CD14-positive monocyte (primary cell): ENCODE measurements around the gene ANKRD40. TPM values are rescaled to one million over a fixed set of nuclear protein-coding genes. Genes with fewer than 3 reads are reported as not detected.

ENCODE experiments used
- DNase-seq, 3 donors: peaks; one replicate each; pipeline ENCODE4 v3.0.0-alpha.2; 2011 to 2022
- H2AFZ ChIP-seq: 2 replicates; pipeline ENCODE4 v1.6.0; 2012; ENCODE audit warnings: mild to moderate bottlenecking, low read depth, low read length, inconsistent platforms; ENCODE audit not compliant: insufficient read depth, poor library complexity, severe bottlenecking
- H3K27ac ChIP-seq, 2 donors: 1 replicate in 1 of 2; 2 replicates in 1 of 2; pipeline ENCODE4 v1.5.1; 2012 to 2013; ENCODE audit warnings: low read length in 2 of 2, control low read depth in 1 of 2, inconsistent platforms in 1 of 2, low read depth in 1 of 2, mild to moderate bottlenecking in 1 of 2
- H3K27me3 ChIP-seq, 2 donors: one replicate each; pipeline versions ENCODE4 v1.6.0 to v1.6.1; 2011 to 2013; ENCODE audit warnings: low read length in 2 of 2; ENCODE audit not compliant: control insufficient read depth in 2 of 2, insufficient read depth in 2 of 2
- H3K36me3 ChIP-seq, 2 donors: replicated peaks in 1 of 2; 1 replicate in 1 of 2; 2 replicates in 1 of 2; pipeline versions ENCODE4 v1.5.1 to v1.6.1; 2012 to 2013; ENCODE audit warnings: low read length in 2 of 2, control low read depth in 1 of 2, inconsistent platforms in 1 of 2, mild to moderate bottlenecking in 1 of 2; ENCODE audit not compliant: insufficient read depth in 2 of 2, control insufficient read depth in 1 of 2
- H3K4me1 ChIP-seq, 2 donors: 1 replicate in 1 of 2; 2 replicates in 1 of 2; pipeline versions ENCODE4 v1.5.1 to v1.6.1; 2012 to 2013; ENCODE audit warnings: low read length in 2 of 2, control low read depth in 1 of 2, inconsistent platforms in 1 of 2, mild to moderate bottlenecking in 1 of 2, moderate library complexity in 1 of 2; ENCODE audit not compliant: insufficient read depth in 2 of 2, control insufficient read depth in 1 of 2
- H3K4me2 ChIP-seq: replicated peaks from 2 replicates; pipeline ENCODE3; 2012; ENCODE audit warnings: low read length, moderate library complexity, mild to moderate bottlenecking; ENCODE audit not compliant: poor library complexity, severe bottlenecking; ENCODE audit errors: extremely low read depth
- H3K4me3 ChIP-seq, 3 experiments: fragments of 200-600 bp in 1 of 3; sonication (generic) in 1 of 3; replicated peaks in 1 of 3; 1 replicate in 2 of 3; 2 replicates in 1 of 3; pipeline ENCODE4 v1.5.1; 2011 to 2013; ENCODE audit warnings: low read length in 3 of 3, mild to moderate bottlenecking in 3 of 3, control low read depth in 2 of 3, low read depth in 2 of 3, inconsistent platforms in 1 of 3, moderate library complexity in 1 of 3
- H3K79me2 ChIP-seq: 2 replicates; pipeline ENCODE4 v1.6.0; 2012; ENCODE audit warnings: mild to moderate bottlenecking, control low read depth, inconsistent platforms, low read length, moderate library complexity; ENCODE audit not compliant: insufficient read depth
- H3K9ac ChIP-seq: 2 replicates; pipeline ENCODE4 v1.6.0; 2017; ENCODE audit warnings: low read length, mild to moderate bottlenecking; ENCODE audit not compliant: insufficient read depth, poor library complexity, severe bottlenecking
- H3K9me3 ChIP-seq, 2 donors: replicated peaks in 1 of 2; 1 replicate in 1 of 2; 2 replicates in 1 of 2; pipeline versions ENCODE4 v1.5.1 to v1.6.1; 2012 to 2013; ENCODE audit warnings: low read length in 2 of 2, control low read depth in 1 of 2; ENCODE audit not compliant: control insufficient read depth in 1 of 2, insufficient read depth in 1 of 2
- H4K20me1 ChIP-seq: 2 replicates; pipeline ENCODE4 v1.6.0; 2012; ENCODE audit warnings: mild to moderate bottlenecking, low read length, control low read depth, moderate library complexity; ENCODE audit not compliant: insufficient read depth
- H3K27ac Mint-ChIP-seq, 7 donors: one replicate each; pipeline ENCODE4 v1.8.0; 2020; ENCODE audit warnings: mild to moderate bottlenecking in 7 of 7, mixed read lengths in 7 of 7, moderate library complexity in 6 of 7, inconsistent platforms in 2 of 7
- H3K27me3 Mint-ChIP-seq, 3 donors: one replicate each; pipeline ENCODE4 v1.8.0; 2021 to 2022; ENCODE audit warnings: low read depth in 3 of 3, mild to moderate bottlenecking in 3 of 3, mixed read lengths in 3 of 3, moderate library complexity in 3 of 3, inconsistent platforms in 1 of 3
- H3K36me3 Mint-ChIP-seq, 2 donors: one replicate each; pipeline ENCODE4 v1.8.0; 2020; ENCODE audit warnings: mixed read lengths in 2 of 2, inconsistent platforms in 1 of 2, mild to moderate bottlenecking in 1 of 2
- H3K4me1 Mint-ChIP-seq: one replicate; pipeline ENCODE4 v1.8.0; 2020; ENCODE audit warnings: mild to moderate bottlenecking, mixed read lengths
- H3K4me3 Mint-ChIP-seq, 2 donors: one replicate each; pipeline ENCODE4 v1.8.0; 2020; ENCODE audit warnings: mild to moderate bottlenecking in 2 of 2, mixed read lengths in 2 of 2, moderate library complexity in 1 of 2
- H3K9me3 Mint-ChIP-seq, 7 donors: one replicate each; pipeline ENCODE4 v1.8.0; 2020 to 2022; ENCODE audit warnings: mixed read lengths in 7 of 7, mild to moderate bottlenecking in 6 of 7, moderate library complexity in 6 of 7, inconsistent platforms in 2 of 7
- WGBS: methylation state at CpG from one replicate; pipeline ENCODE4 v1.1.5; 2013; ENCODE audit warnings: missing lambda C conversion rate; ENCODE audit not compliant: insufficient coverage; 5-methylcytosine and 5-hydroxymethylcytosine counted together
- intact Hi-C, 2 donors: fragments of 100-400 bp; cut with micrococcal nuclease; formaldehyde crosslinking; loops; one replicate each; pipeline versions ENCODE4 v1.15.0 to v1.15.1; 2023
- polyA plus RNA-seq, 3 donors: library from polyadenylated mRNA; depleted of rRNA in 1 of 3; unstranded in 2 of 3; stranded (reverse) in 1 of 3; fragments of 300-500 nt in 2 of 3; fragments of >200 nt in 1 of 3; fragmentation: Illumina TruSeq in 2 of 3; gene quantifications; 1 replicate in 2 of 3; 2 replicates in 1 of 3; pipeline ENCODE4 v1.2.3, GENCODE V29; 2012 to 2021
- TF ChIP-seq, protein P1 (sequence below): fragments of 200-600 bp; IDR thresholded peaks from one replicate; pipeline ENCODE4 v1.8.0; 2022; ENCODE audit warnings: antibody characterized with exemption, mild to moderate bottlenecking

The ANKRD40 gene
- polyA plus RNA-seq, 3 donors: 3.4 to 21.8 (median 3.4) TPM

DNA sequence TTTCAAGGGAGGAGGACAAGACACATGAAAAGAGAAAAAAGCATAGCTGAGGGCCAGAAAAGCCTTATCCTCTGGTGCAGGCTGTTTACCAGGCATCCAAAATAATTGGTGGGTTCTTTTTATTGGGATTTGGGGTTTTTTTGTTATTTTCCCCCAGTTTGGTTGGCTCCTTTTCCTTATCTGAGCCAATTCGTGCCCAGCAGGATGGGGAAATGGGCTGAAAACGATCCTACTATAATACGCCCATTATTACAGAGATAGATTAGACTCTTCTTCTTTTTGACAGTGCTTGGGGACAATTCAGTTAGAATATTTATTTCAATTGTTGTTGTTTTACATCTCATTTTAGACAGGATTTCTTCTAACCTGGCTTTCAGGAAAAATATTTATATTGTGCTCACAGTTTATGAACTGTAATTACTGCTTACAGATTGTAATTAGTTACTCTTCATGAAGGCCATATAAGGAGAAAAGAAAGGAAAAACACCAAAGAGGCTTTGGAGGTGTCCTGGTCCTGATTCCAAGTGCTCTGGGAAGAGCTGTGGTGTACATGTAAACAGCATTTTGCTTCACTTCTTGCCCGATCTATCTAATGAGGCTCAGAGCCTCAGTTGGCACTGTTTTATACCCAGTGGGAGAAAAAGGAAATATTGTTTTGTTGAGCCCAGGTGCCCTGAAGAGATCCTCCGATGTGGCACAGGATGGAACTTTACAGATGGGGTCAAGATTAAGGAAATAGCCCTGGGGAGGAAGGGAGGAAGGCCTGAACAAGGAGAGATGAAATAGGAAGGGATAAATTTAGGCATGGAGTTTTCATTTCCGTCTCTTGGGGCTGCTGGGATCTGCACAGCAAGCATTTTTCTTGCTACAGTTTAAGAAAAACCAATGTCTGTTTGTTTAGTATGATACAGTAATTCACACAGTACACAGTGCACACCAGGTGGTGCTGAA is 611 bp upstream of the ANKRD40 start:
- WGBS: 0% methylated on average over 2 of the region's 6 CpGs
- DNase-seq: peak in 2 of 3 donors; percentile 16 to 21

DNA sequence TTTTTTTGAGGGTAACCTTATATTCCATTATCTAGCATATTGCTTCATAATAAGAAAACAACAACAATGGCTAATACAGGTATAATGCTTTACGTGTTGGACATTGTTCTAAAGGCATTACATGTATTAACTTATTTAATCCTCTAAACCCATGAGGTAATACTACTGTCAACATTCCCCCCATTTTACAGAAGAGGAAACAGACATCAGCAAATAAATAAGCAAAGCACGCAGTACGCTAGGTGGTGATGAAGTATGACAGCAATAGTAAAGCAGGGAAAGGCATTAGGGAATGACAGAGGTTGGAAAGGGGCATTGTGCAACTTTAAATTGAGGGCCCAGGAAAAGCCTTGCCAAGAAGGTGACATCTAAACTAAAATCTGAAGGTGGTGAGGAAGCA is 4.6 kb downstream of the ANKRD40 start:
- Histone ChIP-seq H4K20me1 (peaks cover 28% of the 10 kb centered on the region), H3K4me2 (no peak overlapping the region), H3K9ac (no peak overlapping the region), H2AFZ (no peak overlapping the region), H3K27ac (no peak overlapping the region), H3K79me2 (peaks cover 57% of the 10 kb centered on the region), H3K27me3 (no peaks in the 10 kb centered on the region), H3K4me3 (no peak overlapping the region), H3K36me3 (peaks cover 21 to 61% of the 10 kb centered on the region in 2 donors), H3K9me3 (no peaks in the 10 kb centered on the region), H3K4me1 (peaks cover 12 to 20% of the 10 kb centered on the region in 2 donors)
- no peak for DNase-seq
- Mint-ChIP-seq H3K4me3 (no peak overlapping the region), H3K27me3 (no peaks in the 10 kb centered on the region), H3K9me3 (no peaks in the 10 kb centered on the region), H3K4me1 (peaks cover 18% of the 10 kb centered on the region), H3K27ac (peak overlapping the region in 3 of 7 donors; percentile 12 to 52 (median 24)), H3K36me3 (peaks cover 43 to 51% of the 10 kb centered on the region in 2 donors)
- WGBS: no CpG with 5 or more reads among the region's 3 CpGs
- TF ChIP-seq, protein P1, sequence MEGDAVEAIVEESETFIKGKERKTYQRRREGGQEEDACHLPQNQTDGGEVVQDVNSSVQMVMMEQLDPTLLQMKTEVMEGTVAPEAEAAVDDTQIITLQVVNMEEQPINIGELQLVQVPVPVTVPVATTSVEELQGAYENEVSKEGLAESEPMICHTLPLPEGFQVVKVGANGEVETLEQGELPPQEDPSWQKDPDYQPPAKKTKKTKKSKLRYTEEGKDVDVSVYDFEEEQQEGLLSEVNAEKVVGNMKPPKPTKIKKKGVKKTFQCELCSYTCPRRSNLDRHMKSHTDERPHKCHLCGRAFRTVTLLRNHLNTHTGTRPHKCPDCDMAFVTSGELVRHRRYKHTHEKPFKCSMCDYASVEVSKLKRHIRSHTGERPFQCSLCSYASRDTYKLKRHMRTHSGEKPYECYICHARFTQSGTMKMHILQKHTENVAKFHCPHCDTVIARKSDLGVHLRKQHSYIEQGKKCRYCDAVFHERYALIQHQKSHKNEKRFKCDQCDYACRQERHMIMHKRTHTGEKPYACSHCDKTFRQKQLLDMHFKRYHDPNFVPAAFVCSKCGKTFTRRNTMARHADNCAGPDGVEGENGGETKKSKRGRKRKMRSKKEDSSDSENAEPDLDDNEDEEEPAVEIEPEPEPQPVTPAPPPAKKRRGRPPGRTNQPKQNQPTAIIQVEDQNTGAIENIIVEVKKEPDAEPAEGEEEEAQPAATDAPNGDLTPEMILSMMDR: no peak
- intact Hi-C loops: loop anchor here in 1 of 2 donors (10.0 kb wide), 3 partner anchors 78 to 162 kb away; partner anchors contain the start of genes SPATA20 and TOB1

More for the DNA sequence above, 611 bp upstream of the ANKRD40 start:
- Mint-ChIP-seq H3K27ac (peak overlapping the region; percentile 90 to 98 (median 96)), H3K27me3 (no peaks in the 10 kb centered on the region), H3K36me3 (peaks cover 10 to 16% of the 10 kb centered on the region in 2 donors), H3K4me3 (peak overlapping the region; percentile 76 to 91), H3K4me1 (peaks cover 36% of the 10 kb centered on the region), H3K9me3 (no peaks in the 10 kb centered on the region)
- peaks cover 6% of the 10 kb centered on the region for H4K20me1 ChIP-seq
- peak overlapping the region; percentile 93 for H3K4me2 ChIP-seq
- H3K27me3 ChIP-seq: no peaks in the 10 kb centered on the region
- H3K36me3 ChIP-seq: peaks cover 0 to 16% of the 10 kb centered on the region in 2 donors
- peak overlapping the region; percentile 85 for H3K9ac ChIP-seq
- peaks cover 29 to 40% of the 10 kb centered on the region in 2 donors for H3K4me1 ChIP-seq
- H3K27ac ChIP-seq: peak overlapping the region; percentile 69 to 96
- peak overlapping the region; percentile 91 for H2AFZ ChIP-seq
- H3K79me2 ChIP-seq: peaks cover 44% of the 10 kb centered on the region
- intact Hi-C loops: loop anchor here (5.0 to 10.0 kb wide), 4 partner anchors 84 to 164 kb away; partner anchors contain the start of genes SPATA20 (in 2 of the 2) and TOB1 (in 1 of the 2)
- H3K9me3 ChIP-seq: no peaks in the 10 kb centered on the region
- TF ChIP-seq, protein P1: no peak
- peak overlapping the region; percentile 48 to 85 (median 70) for H3K4me3 ChIP-seq
